Measurements from ENCODE around the gene ATN1.
A peak's percentile ranks its signal among the peaks of the same experiment; 100 is the strongest.

The ATN1 gene

DNA sequence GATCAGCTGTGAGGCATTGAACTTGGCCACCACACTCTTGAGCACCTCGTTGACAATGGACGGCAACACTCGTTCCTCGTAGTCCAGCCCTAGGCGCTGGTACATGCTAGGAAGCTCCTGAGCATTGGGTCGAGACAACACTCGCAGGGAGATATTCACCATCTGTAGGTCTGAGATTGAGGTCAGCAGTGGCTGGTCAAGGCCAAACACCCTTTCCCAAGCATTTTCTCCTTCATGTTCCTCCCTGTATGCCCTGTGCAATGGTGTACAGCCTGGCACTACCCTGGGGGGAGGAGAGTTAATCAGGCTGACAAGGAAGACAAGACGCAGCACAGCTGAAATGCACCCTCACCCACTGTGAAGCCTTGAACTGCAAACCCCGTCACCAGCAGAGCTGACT lies 40.7 kb downstream of the ATN1 start:
- H3K27ac ChIP-seq (ENCODE audit: low read depth, low read length): no peak overlapping the region
- H3K4me1 ChIP-seq (ENCODE audit: control insufficient read depth, insufficient read depth, low read length): peaks cover 28% of the 10 kb centered on the region
- peak overlapping the region; percentile 100; the same call in 1 of the 2 replicates for H3K4me3 ChIP-seq (ENCODE audit: low read depth, low read length)
- no peak overlapping the region for H3K9ac ChIP-seq (ENCODE audit: low read depth, low read length)
- H3K9me3 ChIP-seq (ENCODE audit: control insufficient read depth, insufficient read depth, low read length): no peaks in the 10 kb centered on the region
- H3K36me3 ChIP-seq (ENCODE audit: control insufficient read depth, insufficient read depth, low read length): peaks cover 61% of the 10 kb centered on the region
- no peaks in the 10 kb centered on the region for H3K27me3 ChIP-seq (ENCODE audit: control insufficient read depth, insufficient read depth, low read length)

DNA sequence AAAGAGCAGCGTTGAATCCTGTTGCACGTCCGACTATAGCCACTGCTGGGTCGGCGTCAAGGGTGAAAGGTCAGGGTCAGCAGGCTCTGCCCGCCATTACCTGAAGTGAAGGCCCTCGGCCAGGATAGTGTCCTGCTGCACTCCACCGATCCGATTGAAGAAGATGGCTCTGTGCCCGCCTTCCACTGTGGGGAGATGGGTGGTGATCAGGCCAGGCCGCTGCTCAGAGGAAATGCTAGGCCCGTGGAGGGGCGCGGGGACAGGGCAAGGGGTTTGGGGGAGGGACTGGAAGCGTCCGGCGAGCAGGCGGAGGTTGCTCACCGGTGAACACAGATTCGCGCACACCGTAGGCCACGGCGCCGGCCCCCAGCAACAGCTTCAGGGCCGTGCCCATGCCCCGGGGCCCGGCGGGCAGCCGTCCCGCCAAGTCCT lies 42.4 kb downstream of the ATN1 start:
- peak overlapping the region; percentile 100 for H3K4me3 ChIP-seq (ENCODE audit: low read depth, low read length)
- H3K36me3 ChIP-seq (ENCODE audit: control insufficient read depth, insufficient read depth, low read length): peaks cover 65% of the 10 kb centered on the region
- peak overlapping the region; percentile 99 for H3K9ac ChIP-seq (ENCODE audit: low read depth, low read length)
- no peaks in the 10 kb centered on the region for H3K27me3 ChIP-seq (ENCODE audit: control insufficient read depth, insufficient read depth, low read length)
- peak overlapping the region; percentile 95 for H3K27ac ChIP-seq (ENCODE audit: low read depth, low read length)
- H3K9me3 ChIP-seq (ENCODE audit: control insufficient read depth, insufficient read depth, low read length): no peaks in the 10 kb centered on the region
- peaks cover 14% of the 10 kb centered on the region for H3K4me1 ChIP-seq (ENCODE audit: control insufficient read depth, insufficient read depth, low read length)

DNA sequence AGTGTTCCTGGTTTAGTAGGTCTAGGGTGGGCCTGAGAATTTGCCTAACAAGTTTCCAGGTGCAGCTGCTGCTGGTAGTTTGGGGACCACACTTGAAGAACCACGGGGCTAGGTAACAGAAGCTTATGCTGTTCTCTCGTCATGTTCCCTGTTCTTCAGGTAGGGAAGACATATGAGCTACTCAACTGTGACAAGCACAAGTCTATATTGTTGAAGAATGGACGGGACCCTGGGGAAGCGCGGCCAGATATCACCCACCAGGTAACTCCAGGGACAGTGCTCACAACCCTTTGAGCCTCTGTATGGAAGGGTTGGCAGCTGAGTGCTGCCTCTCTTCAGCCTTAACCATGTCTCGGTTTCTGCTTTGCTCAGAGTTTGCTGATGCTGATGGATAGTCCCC lies 46.4 kb downstream of the ATN1 start:
- no peak overlapping the region for H3K27ac ChIP-seq (ENCODE audit: low read depth, low read length)
- H3K4me1 ChIP-seq (ENCODE audit: control insufficient read depth, insufficient read depth, low read length): peaks cover 6% of the 10 kb centered on the region
- no peaks in the 10 kb centered on the region for H3K9me3 ChIP-seq (ENCODE audit: control insufficient read depth, insufficient read depth, low read length)
- no peaks in the 10 kb centered on the region for H3K27me3 ChIP-seq (ENCODE audit: control insufficient read depth, insufficient read depth, low read length)
- no peak overlapping the region for H3K9ac ChIP-seq (ENCODE audit: low read depth, low read length)
- peaks cover 65% of the 10 kb centered on the region for H3K36me3 ChIP-seq (ENCODE audit: control insufficient read depth, insufficient read depth, low read length)
- H3K4me3 ChIP-seq (ENCODE audit: low read depth, low read length): no peak overlapping the region

DNA sequence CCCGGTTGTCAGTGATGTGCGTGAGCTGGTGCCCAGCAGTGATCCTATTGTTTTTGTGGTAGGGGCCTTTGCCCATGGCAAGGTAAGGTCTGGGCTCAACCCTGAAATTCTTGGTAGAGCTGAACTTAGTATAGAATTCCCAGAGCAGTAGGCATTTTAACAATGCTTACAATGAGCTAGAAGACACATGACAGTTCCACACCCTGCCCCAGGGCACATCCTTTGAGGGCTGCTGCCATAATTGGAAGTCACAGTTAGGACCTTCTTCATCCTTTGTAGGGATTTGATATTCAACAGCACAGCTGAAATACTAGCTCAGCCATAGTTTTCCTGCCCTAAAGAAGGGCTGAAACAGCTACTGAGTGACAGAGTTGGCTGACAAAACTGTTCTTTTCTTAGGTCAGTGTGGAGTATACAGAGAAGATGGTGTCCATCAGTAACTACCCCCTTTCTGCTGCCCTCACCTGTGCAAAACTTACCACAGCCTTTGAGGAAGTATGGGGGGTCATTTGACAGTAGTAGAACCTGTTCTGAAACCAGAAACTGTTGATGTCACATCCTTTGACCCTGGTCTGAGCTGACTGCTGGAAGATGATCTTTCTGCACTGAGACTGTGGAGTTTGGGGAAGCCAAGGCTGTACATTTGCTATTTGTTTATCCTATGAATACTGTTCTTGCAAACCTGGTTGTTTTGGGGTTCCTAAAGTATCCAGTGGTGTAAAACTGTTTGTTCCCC lies 47.7 kb downstream of the ATN1 start:
- no peaks in the 10 kb centered on the region for H3K9me3 ChIP-seq (ENCODE audit: control insufficient read depth, insufficient read depth, low read length)
- H3K27me3 ChIP-seq (ENCODE audit: control insufficient read depth, insufficient read depth, low read length): no peaks in the 10 kb centered on the region
- H3K36me3 ChIP-seq (ENCODE audit: control insufficient read depth, insufficient read depth, low read length): peaks cover 72% of the 10 kb centered on the region
- no peak overlapping the region for H3K4me3 ChIP-seq (ENCODE audit: low read depth, low read length)
- H3K9ac ChIP-seq (ENCODE audit: low read depth, low read length): no peak overlapping the region
- H3K27ac ChIP-seq (ENCODE audit: low read depth, low read length): no peak overlapping the region
- peaks cover 4% of the 10 kb centered on the region; the same call in 1 of the 2 replicates for H3K4me1 ChIP-seq (ENCODE audit: control insufficient read depth, insufficient read depth, low read length)

DNA sequence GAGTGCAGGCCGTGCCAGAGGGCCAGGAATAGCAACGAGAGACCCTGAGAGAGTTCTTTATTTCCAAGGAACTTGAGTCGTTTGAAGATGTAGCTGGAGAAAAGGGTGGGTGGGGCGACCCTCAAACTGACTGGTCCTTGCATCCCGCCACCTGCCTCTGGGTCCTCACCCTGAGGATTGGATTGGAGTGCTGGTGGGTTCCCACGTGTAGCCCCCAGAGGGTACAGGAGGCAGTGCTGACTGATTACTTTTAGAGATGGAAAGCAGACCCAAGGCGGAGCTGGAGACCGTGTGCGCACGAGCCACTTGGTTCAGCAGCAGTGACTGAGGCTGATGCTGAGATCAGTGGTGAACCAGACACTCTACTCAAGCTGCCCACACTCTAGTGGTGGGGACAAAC lies 49.9 kb downstream of the ATN1 start:
- no peaks in the 10 kb centered on the region for H3K4me1 ChIP-seq (ENCODE audit: control insufficient read depth, insufficient read depth, low read length)
- no peak overlapping the region for H3K4me3 ChIP-seq (ENCODE audit: low read depth, low read length)
- H3K36me3 ChIP-seq (ENCODE audit: control insufficient read depth, insufficient read depth, low read length): peaks cover 87% of the 10 kb centered on the region
- H3K27ac ChIP-seq (ENCODE audit: low read depth, low read length): no peak overlapping the region
- no peak overlapping the region for H3K9ac ChIP-seq (ENCODE audit: low read depth, low read length)
- no peaks in the 10 kb centered on the region for H3K9me3 ChIP-seq (ENCODE audit: control insufficient read depth, insufficient read depth, low read length)
- no peaks in the 10 kb centered on the region for H3K27me3 ChIP-seq (ENCODE audit: control insufficient read depth, insufficient read depth, low read length)

DNA sequence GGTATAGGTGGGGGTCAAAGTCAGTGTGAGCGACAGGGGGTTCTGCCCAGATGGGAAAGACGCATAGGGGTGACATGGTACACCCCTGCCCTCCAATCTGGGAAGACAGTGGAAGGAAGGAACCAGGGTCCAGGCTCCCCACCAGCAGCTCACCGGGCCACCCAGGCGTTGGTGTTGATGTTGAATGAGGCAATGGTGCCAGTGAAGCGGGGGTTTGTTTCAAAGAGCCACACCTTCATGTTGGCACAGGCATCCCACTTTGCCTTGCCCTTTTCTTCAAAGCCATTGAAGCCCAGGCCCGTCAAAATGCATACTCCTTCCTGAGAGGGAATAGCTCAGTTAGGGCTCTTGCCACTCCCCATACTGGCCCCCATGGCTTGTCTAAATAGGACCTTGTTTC lies 50.4 kb downstream of the ATN1 start:
- H3K36me3 ChIP-seq (ENCODE audit: control insufficient read depth, insufficient read depth, low read length): peaks cover 90% of the 10 kb centered on the region
- H3K27me3 ChIP-seq (ENCODE audit: control insufficient read depth, insufficient read depth, low read length): no peaks in the 10 kb centered on the region

DNA sequence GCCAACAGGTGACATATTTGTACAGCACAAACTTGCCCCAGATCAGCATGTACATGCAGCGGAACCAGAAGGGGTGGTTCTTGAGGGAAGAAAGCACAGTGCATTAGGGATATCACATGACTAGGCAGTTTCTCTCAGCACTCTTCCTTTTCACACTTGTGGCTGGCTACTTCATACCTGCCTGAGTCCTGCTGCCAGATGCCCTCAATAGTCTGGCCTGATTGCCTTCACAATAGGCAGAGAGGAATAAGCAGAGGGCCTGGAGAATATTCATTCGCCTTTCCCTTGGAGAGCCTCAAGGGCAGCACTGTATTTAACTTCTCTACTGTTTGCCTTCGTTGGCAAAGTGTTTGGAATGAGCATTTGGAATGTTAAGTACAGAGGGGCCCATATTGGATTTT lies 50.9 kb downstream of the ATN1 start:
- H3K36me3 ChIP-seq (ENCODE audit: control insufficient read depth, insufficient read depth, low read length): peaks cover 94% of the 10 kb centered on the region

More for the DNA sequence above, 50.4 kb downstream of the ATN1 start:
- Histone ChIP-seq H3K27ac (ENCODE audit: low read depth, low read length) (no peak overlapping the region), H3K9me3 (ENCODE audit: control insufficient read depth, insufficient read depth, low read length) (no peaks in the 10 kb centered on the region), H3K4me3 (ENCODE audit: low read depth, low read length) (no peak overlapping the region), H3K9ac (ENCODE audit: low read depth, low read length) (no peak overlapping the region), H3K4me1 (ENCODE audit: control insufficient read depth, insufficient read depth, low read length) (no peaks in the 10 kb centered on the region)

DNA sequence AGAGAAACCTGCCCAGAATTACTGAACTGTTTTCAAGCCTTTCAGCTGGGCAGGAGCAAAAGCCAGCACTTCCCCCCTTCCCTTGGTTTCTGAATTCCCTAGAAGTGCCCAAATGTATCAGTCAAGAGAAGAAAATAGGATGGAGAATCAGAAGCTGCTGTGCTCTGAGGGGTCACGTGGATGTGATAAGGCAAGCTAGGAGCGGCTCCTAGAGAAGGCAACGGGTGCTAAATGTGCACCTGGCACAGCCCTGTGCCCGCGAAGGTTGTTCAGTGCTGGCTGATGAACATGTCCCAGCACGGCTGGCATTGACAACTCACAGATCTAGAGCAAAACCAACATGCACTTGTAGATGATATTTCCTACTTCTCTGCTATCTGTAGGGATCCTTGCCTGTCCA lies 51.3 kb downstream of the ATN1 start:
- Histone ChIP-seq H3K27me3 (ENCODE audit: control insufficient read depth, insufficient read depth, low read length) (no peaks in the 10 kb centered on the region), H3K9me3 (ENCODE audit: control insufficient read depth, insufficient read depth, low read length) (no peaks in the 10 kb centered on the region), H3K4me1 (ENCODE audit: control insufficient read depth, insufficient read depth, low read length) (no peaks in the 10 kb centered on the region), H3K4me3 (ENCODE audit: low read depth, low read length) (no peak overlapping the region), H3K36me3 (ENCODE audit: control insufficient read depth, insufficient read depth, low read length) (peaks cover 93% of the 10 kb centered on the region), H3K9ac (ENCODE audit: low read depth, low read length) (no peak overlapping the region), H3K27ac (ENCODE audit: low read depth, low read length) (no peak overlapping the region)

More for the DNA sequence above, 50.9 kb downstream of the ATN1 start:
- no peaks in the 10 kb centered on the region for H3K27me3 ChIP-seq (ENCODE audit: control insufficient read depth, insufficient read depth, low read length)
- no peak overlapping the region for H3K9ac ChIP-seq (ENCODE audit: low read depth, low read length)
- no peak overlapping the region for H3K4me3 ChIP-seq (ENCODE audit: low read depth, low read length)
- no peaks in the 10 kb centered on the region for H3K9me3 ChIP-seq (ENCODE audit: control insufficient read depth, insufficient read depth, low read length)
- no peaks in the 10 kb centered on the region for H3K4me1 ChIP-seq (ENCODE audit: control insufficient read depth, insufficient read depth, low read length)
- H3K27ac ChIP-seq (ENCODE audit: low read depth, low read length): no peak overlapping the region

DNA sequence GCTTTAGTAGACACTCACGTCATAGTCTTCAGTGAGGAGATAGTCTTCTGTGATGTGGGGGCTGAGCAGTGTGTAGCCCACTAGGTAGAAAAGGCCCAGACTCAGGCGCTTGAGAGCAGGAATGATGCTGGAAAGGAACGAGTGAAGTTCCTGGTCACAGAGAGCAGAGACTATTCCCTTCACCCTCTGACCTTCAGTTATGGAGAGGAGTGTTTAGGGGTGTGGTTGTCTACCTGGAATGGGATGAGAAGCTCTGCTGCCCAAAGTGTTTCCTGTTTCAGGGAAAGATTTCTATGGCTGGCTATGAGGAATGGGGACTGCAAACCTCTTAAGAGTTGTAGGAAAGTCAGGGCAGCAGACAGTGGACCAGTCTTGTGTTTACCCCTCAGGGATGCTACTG lies 51.7 kb downstream of the ATN1 start:
- H3K9ac ChIP-seq (ENCODE audit: low read depth, low read length): no peak overlapping the region
- H3K27me3 ChIP-seq (ENCODE audit: control insufficient read depth, insufficient read depth, low read length): no peaks in the 10 kb centered on the region
- no peak overlapping the region for H3K27ac ChIP-seq (ENCODE audit: low read depth, low read length)
- no peak overlapping the region for H3K4me3 ChIP-seq (ENCODE audit: low read depth, low read length)
- H3K9me3 ChIP-seq (ENCODE audit: control insufficient read depth, insufficient read depth, low read length): no peaks in the 10 kb centered on the region
- H3K36me3 ChIP-seq (ENCODE audit: control insufficient read depth, insufficient read depth, low read length): peaks cover 91% of the 10 kb centered on the region
- no peaks in the 10 kb centered on the region for H3K4me1 ChIP-seq (ENCODE audit: control insufficient read depth, insufficient read depth, low read length)

DNA sequence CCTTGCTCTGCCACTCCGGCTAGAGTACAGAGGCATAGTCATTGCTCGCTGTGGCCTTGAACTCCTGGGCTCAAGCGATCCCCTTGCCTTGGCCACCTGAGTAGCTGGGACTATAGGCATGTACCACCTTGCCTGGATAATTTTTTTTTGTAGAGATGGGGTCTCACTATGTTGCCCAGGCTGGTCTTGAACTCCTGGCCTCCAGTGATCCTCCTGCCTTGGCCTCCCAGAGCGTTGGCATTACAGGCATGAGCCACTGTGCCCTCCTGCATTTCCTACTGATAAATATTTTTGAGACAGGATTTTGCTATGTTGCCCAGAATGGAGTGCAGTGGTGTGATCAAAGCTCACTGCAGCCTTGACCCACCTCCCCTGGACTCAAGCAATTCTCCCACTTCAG lies 52.3 kb downstream of the ATN1 start:
- no peaks in the 10 kb centered on the region for H3K9me3 ChIP-seq (ENCODE audit: control insufficient read depth, insufficient read depth, low read length)
- H3K9ac ChIP-seq (ENCODE audit: low read depth, low read length): no peak overlapping the region
- H3K27ac ChIP-seq (ENCODE audit: low read depth, low read length): no peak overlapping the region
- H3K36me3 ChIP-seq (ENCODE audit: control insufficient read depth, insufficient read depth, low read length): peaks cover 85% of the 10 kb centered on the region
- no peaks in the 10 kb centered on the region for H3K27me3 ChIP-seq (ENCODE audit: control insufficient read depth, insufficient read depth, low read length)
- no peaks in the 10 kb centered on the region for H3K4me1 ChIP-seq (ENCODE audit: control insufficient read depth, insufficient read depth, low read length)
- no peak overlapping the region for H3K4me3 ChIP-seq (ENCODE audit: low read depth, low read length)

DNA sequence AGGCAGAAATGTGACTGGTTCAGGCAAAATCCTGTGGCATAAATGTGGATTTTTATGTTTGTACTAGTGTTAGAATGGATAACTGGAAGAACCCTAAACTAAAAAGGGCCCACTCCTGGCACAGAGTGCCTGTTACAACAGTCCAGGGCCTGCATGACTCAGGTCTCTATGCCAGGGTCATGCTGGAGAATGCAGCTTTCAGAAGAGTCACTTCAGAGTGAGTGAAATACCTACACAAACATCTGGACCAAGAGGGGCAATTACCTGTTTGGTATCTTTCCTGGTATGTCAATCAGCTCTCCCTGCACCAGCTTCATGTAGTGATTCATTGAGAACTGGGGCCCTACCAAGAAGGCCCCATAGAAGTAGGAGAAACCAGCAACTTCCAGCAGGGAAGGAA lies 53.0 kb downstream of the ATN1 start:
- Histone ChIP-seq H3K4me3 (ENCODE audit: low read depth, low read length) (no peak overlapping the region), H3K27me3 (ENCODE audit: control insufficient read depth, insufficient read depth, low read length) (no peaks in the 10 kb centered on the region), H3K4me1 (ENCODE audit: control insufficient read depth, insufficient read depth, low read length) (no peaks in the 10 kb centered on the region), H3K36me3 (ENCODE audit: control insufficient read depth, insufficient read depth, low read length) (peaks cover 78% of the 10 kb centered on the region), H3K27ac (ENCODE audit: low read depth, low read length) (no peak overlapping the region), H3K9me3 (ENCODE audit: control insufficient read depth, insufficient read depth, low read length) (no peaks in the 10 kb centered on the region), H3K9ac (ENCODE audit: low read depth, low read length) (no peak overlapping the region)
